HG03045 (cell line): ENCODE results near the gene OSMR.

Experiments used
- ATAC-seq: cut with Tn5 transposase; IDR thresholded peaks from one replicate; pipeline ENCODE4 v1.9.1; 2021; ENCODE audit warnings: mild to moderate bottlenecking, moderate library complexity; ENCODE audit not compliant: unreplicated experiment

The OSMR gene

GRCh38 chr5:38871058-38871605 lies 25.3 kb downstream of the OSMR start:
- ATAC-seq, result no peak

- no peak for ATAC-seq
These were observed 26.2 kb downstream of the OSMR start for GRCh38 chr5:38871790-38872551.

- ATAC-seq, result no peak
These were observed 27.0 kb downstream of the OSMR start for GRCh38 chr5:38872826-38873225.

- ATAC-seq, result no peak
These were observed 29.2 kb downstream of the OSMR start for GRCh38 chr5:38874948-38875456.

GRCh38 chr5:38878391-38879077 lies 32.7 kb downstream of the OSMR start:
- no peak for ATAC-seq

GRCh38 chr5:38879078-38879460 lies 33.3 kb downstream of the OSMR start:
- ATAC-seq, result no peak

GRCh38 chr5:38883842-38884241 lies 38.0 kb downstream of the OSMR start:
- ATAC-seq, result no peak

- ATAC-seq, result no peak
These were observed 39.4 kb downstream of the OSMR start for GRCh38 chr5:38885208-38885607.

GRCh38 chr5:38888041-38888440 lies 42.2 kb downstream of the OSMR start:
- no peak for ATAC-seq

- no peak for ATAC-seq
These were observed 43.6 kb downstream of the OSMR start for GRCh38 chr5:38889424-38889823.

GRCh38 chr5:38891563-38891962 lies 45.8 kb downstream of the OSMR start:
- no peak for ATAC-seq

GRCh38 chr5:38892363-38892762 lies 46.6 kb downstream of the OSMR start:
- no peak for ATAC-seq

GRCh38 chr5:38896760-38897159 lies 50.9 kb downstream of the OSMR start:
- ATAC-seq, result no peak

- no peak for ATAC-seq
These were observed 54.1 kb downstream of the OSMR start for GRCh38 chr5:38899936-38900335.

GRCh38 chr5:38905516-38905915 lies 59.7 kb downstream of the OSMR start:
- ATAC-seq, result no peak

GRCh38 chr5:38906503-38906902 lies 60.7 kb downstream of the OSMR start:
- ATAC-seq, result no peak

GRCh38 chr5:38911933-38912332 lies 66.1 kb downstream of the OSMR start:
- no peak for ATAC-seq

GRCh38 chr5:38913714-38914113 lies 67.9 kb downstream of the OSMR start:
- ATAC-seq, result no peak

GRCh38 chr5:38916802-38917201 lies 71.0 kb downstream of the OSMR start:
- ATAC-seq, result no peak

- ATAC-seq, result no peak
These were observed 75.4 kb downstream of the OSMR start for GRCh38 chr5:38921174-38921573.

GRCh38 chr5:38922199-38922598 lies 76.4 kb downstream of the OSMR start:
- no peak for ATAC-seq
